GM13976 (cell line): ENCODE results near the gene SLC66A3.

Experiments used
- DNase-seq: peaks from one replicate; pipeline ENCODE4 v3.0.0; 2012; ENCODE audit warnings: low spot score
- in situ Hi-C: fragments of 300-500 bp; cut with MboI; formaldehyde crosslinking; loops from one replicate; pipeline ENCODE4 v1.12.0; 2022; ENCODE audit warnings: low sequenced_read_pairs, mixed read lengths, inconsistent platforms; ENCODE audit not compliant: unreplicated experiment
- TF ChIP-seq, protein P1 (sequence below): IDR thresholded peaks from 2 replicates; pipeline ENCODE4 v1.5.1; 2012; ENCODE audit warnings: borderline replicate concordance, mild to moderate bottlenecking; ENCODE audit not compliant: insufficient read depth; ENCODE audit errors: extremely low read depth, missing control alignments, control extremely low read depth

SLC66A3 gene

DNA sequence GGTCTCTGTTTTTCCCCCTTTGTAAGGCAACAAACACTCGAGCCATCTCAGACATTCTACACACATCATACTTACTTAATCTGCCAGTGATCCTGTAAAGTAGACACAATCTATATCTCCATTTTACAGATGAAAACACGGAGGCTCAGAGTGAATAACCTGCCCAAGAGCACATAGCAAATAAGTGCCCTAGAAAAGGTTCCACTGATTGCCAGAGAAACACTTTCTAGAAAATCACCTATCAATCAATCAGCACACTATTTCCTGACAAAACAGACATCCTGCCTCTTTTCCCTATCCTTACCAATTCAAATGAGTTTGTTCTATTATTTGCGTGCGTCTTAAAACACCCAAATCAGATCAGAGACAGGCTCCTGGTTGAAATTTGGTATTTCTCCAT, 23.9 kb downstream of the SLC66A3 start:
- TF ChIP-seq, protein P1, sequence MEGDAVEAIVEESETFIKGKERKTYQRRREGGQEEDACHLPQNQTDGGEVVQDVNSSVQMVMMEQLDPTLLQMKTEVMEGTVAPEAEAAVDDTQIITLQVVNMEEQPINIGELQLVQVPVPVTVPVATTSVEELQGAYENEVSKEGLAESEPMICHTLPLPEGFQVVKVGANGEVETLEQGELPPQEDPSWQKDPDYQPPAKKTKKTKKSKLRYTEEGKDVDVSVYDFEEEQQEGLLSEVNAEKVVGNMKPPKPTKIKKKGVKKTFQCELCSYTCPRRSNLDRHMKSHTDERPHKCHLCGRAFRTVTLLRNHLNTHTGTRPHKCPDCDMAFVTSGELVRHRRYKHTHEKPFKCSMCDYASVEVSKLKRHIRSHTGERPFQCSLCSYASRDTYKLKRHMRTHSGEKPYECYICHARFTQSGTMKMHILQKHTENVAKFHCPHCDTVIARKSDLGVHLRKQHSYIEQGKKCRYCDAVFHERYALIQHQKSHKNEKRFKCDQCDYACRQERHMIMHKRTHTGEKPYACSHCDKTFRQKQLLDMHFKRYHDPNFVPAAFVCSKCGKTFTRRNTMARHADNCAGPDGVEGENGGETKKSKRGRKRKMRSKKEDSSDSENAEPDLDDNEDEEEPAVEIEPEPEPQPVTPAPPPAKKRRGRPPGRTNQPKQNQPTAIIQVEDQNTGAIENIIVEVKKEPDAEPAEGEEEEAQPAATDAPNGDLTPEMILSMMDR = no peak
- in situ Hi-C loops = no loop called here
- no peak for DNase-seq

DNA sequence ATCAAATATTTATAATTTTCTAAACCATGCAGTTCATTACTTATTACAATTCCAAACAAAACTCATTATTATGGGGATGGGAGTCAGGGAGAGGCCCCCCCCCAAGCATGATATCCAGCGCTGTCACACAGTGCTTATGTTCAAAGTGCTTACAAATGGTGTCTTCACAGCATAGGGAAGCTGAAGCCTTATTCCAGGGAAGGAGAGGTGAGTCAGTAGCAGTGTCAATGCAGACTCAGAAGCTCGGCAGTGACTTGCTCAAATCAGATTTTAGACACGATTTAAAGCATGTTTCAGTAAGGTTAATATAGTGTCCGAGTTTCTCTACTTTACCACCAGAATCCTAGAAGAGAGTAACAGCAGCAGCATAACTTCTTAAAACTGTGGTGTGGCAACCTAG, 24.6 kb downstream of the SLC66A3 start:
- no peak for DNase-seq
- TF ChIP-seq, protein P1 = no peak
- in situ Hi-C loops = no loop called here

DNA sequence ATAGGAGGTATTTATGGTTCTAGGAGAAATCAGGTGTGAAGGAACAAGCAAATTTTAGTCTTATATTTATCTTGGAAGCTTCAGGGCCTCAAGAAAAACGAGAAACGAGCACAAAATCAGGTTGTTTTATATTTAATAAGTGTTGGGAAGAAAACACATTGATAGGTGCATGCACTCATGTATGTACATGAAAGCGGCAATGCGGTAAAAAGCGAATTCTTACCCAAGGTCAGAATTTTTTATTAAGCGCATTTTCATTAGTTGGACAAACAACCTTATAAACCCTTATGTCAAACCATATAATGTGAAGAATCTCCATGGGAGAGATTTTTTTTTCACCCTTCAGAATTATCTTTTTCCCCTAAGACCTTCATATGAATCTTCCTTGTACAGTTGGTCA, 25.4 kb downstream of the SLC66A3 start:
- TF ChIP-seq, protein P1 = no peak
- in situ Hi-C loops = no loop called here

DNA sequence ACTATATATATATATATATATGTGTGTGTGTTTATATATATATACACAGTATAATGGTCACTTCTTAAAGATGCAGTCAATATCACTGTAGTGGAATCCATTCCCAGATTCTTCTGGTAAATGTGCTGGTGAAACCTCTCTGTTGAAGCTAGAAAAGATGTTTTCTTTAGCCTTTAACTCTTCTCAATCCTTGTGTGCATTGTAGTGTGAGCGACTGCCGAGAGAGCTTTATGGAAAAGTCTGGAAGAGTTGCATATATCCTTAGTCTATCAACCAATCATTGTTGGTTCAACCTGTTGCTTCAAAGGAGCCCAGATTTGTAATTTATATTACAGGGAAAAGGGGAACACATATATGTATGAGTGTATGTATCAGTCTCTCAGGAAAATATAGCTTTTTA, 27.7 kb downstream of the SLC66A3 start:
- in situ Hi-C loops = no loop called here
- TF ChIP-seq, protein P1 = no peak

More for the DNA sequence above, 25.4 kb downstream of the SLC66A3 start:
- no peak for DNase-seq

DNA sequence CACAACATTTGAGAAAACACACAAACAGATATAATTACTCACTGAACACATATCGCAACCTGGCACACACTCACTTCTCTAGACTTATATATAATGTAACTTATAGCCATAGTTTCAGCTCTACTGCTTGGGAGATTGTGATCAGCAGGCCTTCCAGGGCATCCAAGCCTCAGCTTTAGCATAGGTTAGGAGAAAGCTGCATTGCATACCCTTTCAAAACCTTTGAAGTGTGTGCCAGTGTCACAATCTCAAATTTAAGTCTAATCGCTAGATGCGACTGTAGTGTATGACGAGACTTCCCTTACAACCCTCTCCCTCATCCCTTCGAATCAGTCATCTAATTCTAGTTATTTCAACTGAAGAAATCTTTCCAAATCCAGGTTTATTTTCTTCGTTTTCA, 30.9 kb downstream of the SLC66A3 start:
- TF ChIP-seq, protein P1 = no peak
- no peak for DNase-seq
- in situ Hi-C loops = no loop called here

More for the DNA sequence above, 27.7 kb downstream of the SLC66A3 start:
- DNase-seq = no peak

DNA sequence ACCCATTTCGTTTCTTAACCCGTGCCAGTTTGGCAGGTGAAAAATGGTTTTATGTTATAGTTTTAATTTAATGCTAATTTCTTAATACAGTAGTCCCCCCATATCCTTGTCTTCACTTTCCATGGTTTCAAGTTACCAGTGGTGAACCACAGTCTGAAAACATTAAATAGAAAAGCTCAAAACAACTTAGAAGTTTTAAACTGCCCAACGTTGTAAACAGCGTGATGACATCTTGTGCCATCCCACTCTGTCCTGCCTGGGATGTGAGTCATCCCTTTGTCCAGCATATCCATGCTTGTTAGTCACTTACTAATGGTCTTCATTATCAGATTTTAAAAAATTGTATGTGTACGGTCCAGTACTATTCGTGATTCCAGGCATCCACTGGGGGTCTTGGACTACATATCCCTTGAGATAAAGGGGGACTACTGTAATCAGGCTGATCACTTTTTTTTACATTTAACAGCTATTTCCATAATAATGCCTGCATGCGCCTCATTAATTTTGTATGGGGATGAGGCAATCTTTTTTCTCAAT, 31.9 kb downstream of the SLC66A3 start:
- DNase-seq = no peak
- in situ Hi-C loops = no loop called here
- TF ChIP-seq, protein P1 = no peak
